ENCODE data around the gene GFRA4. TPM values are rescaled to one million over a fixed set of nuclear protein-coding genes. Genes with fewer than 3 reads are reported as not detected.
A peak's percentile ranks its signal among the peaks of the same experiment; 100 is the strongest.

Gene GFRA4
- total and polyA plus RNA-seq, 12 donors, result not detected

- no peaks in the 10 kb centered on the region for H3K9me3 ChIP-seq (replicated peaks in 1 of 3)
- H3K4me1 ChIP-seq (replicated peaks in 1 of 2), result no peaks in the 10 kb centered on the region
- H3K36me3 ChIP-seq (replicated peaks in 1 of 2), result peaks cover 0 to 7% of the 10 kb centered on the region in 2 donors
- no peak for DNase-seq
- no peak overlapping the region for H3K27ac ChIP-seq
- intact Hi-C loops (cut with DNase I), result no loop called here
- 63 to 83% (median 76%) methylated on average over 2 of the region's 2 CpGs for WGBS, 4 donors
- no peak for TF ChIP-seq POLR2A (IDR thresholded peaks at IDR 0.05)
- TF ChIP-seq CTCF (IDR thresholded peaks at IDR 0.05), result no peak
- H3K27me3 ChIP-seq, result no peaks in the 10 kb centered on the region
- H3K4me3 ChIP-seq, result no peak overlapping the region
Measured at GRCh38 chr20:3653921-3654320, 9.3 kb downstream of the GFRA4 start.

- H3K4me3 ChIP-seq, result no peak overlapping the region
- H3K9me3 ChIP-seq (replicated peaks in 1 of 3), result no peaks in the 10 kb centered on the region
- DNase-seq, result peak in 2 of 7 donors; percentile 10 to 27
- H3K27me3 ChIP-seq, result no peaks in the 10 kb centered on the region
- peaks cover 0 to 17% of the 10 kb centered on the region in 2 donors for H3K36me3 ChIP-seq (replicated peaks in 1 of 2)
- WGBS, 4 donors, result 71 to 80% (median 75%) methylated on average over 10 of the region's 10 CpGs
- intact Hi-C loops (cut with DNase I), result no loop called here
- no peaks in the 10 kb centered on the region for H3K4me1 ChIP-seq (replicated peaks in 1 of 2)
- no peak overlapping the region for H3K27ac ChIP-seq
- TF ChIP-seq CTCF (IDR thresholded peaks at IDR 0.05), result no peak
- no peak for TF ChIP-seq POLR2A (IDR thresholded peaks at IDR 0.05)
Measured at GRCh38 chr20:3652676-3653596, 10.3 kb downstream of the GFRA4 start.

DNA sequence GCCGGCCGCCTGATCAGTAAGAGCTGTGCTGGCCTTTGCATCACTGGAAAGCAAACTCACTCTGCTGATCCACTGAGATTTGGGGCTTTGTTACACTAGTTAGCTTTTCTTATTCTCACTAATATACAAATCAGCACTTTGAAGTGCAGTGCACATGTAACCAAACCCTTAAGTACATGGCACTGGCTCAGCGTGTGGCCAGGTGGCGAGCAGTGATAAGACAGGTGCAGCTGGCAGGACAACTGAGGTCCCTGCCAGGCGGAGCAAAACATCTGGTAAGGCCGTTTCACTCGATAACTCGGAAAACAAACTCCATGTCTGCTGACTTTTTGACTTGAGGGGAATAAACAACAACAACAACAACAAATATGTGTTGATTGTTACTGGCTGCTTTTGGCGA lies 11.0 kb downstream of the GFRA4 start:
- 96 to 99% (median 96%) methylated on average over 9 of the region's 9 CpGs for WGBS, 4 donors
- TF ChIP-seq CTCF (IDR thresholded peaks at IDR 0.05) (no peak), POLR2A (IDR thresholded peaks at IDR 0.05) (no peak)
- H3K4me3 ChIP-seq, result no peak overlapping the region
- no peaks in the 10 kb centered on the region for H3K9me3 ChIP-seq (replicated peaks in 1 of 3)
- peak in 2 of 7 donors; percentile 8 to 36 for DNase-seq
- no peaks in the 10 kb centered on the region for H3K27me3 ChIP-seq
- no peaks in the 10 kb centered on the region for H3K4me1 ChIP-seq (replicated peaks in 1 of 2)
- no peak overlapping the region for H3K27ac ChIP-seq
- H3K36me3 ChIP-seq (replicated peaks in 1 of 2), result peaks cover 0 to 23% of the 10 kb centered on the region in 2 donors
- intact Hi-C loops (cut with DNase I), result no loop called here

- no peak for TF ChIP-seq CTCF (IDR thresholded peaks at IDR 0.05)
- no peak for TF ChIP-seq POLR2A (IDR thresholded peaks at IDR 0.05)
- Histone ChIP-seq H3K27me3 (no peaks in the 10 kb centered on the region), H3K27ac (no peak overlapping the region), H3K4me1 (replicated peaks in 1 of 2) (no peaks in the 10 kb centered on the region), H3K9me3 (replicated peaks in 1 of 3) (no peaks in the 10 kb centered on the region), H3K4me3 (no peak overlapping the region), H3K36me3 (replicated peaks in 1 of 2) (peaks cover 0 to 29% of the 10 kb centered on the region in 2 donors)
- intact Hi-C loops (cut with DNase I), result no loop called here
- 75 to 87% (median 81%) methylated on average over 9 of the region's 9 CpGs for WGBS, 4 donors
- DNase-seq, result peak in 2 of 7 donors; percentile 1 to 25
Measured at GRCh38 chr20:3651204-3651962, 11.8 kb downstream of the GFRA4 start.

Data from adrenal gland (tissue), 12 donors.